ENCODE data around the gene CKAP5. TPM values are rescaled to one million over a fixed set of nuclear protein-coding genes. Genes with fewer than 3 reads are reported as not detected.

CKAP5 gene
- total RNA-seq, 1 donor from 2014 or later, result 151 TPM

DNA sequence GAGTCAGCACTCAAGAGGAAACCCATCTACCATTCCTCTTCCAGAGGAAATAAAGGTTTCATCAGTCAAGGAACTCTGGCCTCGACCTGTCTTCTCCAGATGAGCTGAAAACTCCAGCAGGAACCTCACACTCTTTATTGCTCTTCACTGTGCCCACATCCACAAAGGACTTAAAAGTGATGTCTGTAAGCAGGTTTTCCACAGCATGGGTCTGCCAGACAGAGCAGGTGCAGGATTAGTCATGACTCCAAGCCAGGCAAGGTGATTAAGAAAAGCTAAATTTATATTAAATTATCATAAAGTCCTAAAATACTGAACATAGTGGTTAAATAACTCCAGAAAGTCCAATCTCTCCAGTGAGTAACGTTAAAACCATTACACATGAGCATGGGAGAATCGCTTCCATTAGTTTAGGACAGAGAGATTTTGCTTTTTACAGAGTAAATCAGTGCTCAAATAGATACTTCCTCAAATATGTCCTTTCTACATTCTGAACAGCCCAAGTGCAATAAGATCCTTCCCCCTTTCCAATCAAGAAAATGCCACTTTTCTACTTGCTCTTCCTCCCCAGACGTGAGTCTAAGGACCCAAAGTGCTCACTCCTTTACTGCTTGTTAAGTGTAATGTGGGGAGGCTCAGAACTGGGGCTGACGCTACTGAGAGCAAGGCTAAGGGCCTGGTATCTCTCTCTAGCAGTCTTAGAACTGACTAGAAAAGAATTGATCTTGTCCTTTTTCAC lies 10.7 kb upstream of the CKAP5 start:
- Mint-ChIP-seq H3K27me3 (no peaks in the 10 kb centered on the region), H3K4me3 (ENCODE audit: low read depth) (no peak overlapping the region), H3K4me1 (ENCODE audit: low read depth) (no peaks in the 10 kb centered on the region), H3K36me3 (ENCODE audit: insufficient read depth) (peaks cover 1% of the 10 kb centered on the region), H3K27ac (no peak overlapping the region), H3K9me3 (ENCODE audit: low read depth) (peaks cover 3% of the 10 kb centered on the region)
- DNase-seq (ENCODE audit: low spot score, unreplicated experiment), result no peak
- TF ChIP-seq, protein P1, sequence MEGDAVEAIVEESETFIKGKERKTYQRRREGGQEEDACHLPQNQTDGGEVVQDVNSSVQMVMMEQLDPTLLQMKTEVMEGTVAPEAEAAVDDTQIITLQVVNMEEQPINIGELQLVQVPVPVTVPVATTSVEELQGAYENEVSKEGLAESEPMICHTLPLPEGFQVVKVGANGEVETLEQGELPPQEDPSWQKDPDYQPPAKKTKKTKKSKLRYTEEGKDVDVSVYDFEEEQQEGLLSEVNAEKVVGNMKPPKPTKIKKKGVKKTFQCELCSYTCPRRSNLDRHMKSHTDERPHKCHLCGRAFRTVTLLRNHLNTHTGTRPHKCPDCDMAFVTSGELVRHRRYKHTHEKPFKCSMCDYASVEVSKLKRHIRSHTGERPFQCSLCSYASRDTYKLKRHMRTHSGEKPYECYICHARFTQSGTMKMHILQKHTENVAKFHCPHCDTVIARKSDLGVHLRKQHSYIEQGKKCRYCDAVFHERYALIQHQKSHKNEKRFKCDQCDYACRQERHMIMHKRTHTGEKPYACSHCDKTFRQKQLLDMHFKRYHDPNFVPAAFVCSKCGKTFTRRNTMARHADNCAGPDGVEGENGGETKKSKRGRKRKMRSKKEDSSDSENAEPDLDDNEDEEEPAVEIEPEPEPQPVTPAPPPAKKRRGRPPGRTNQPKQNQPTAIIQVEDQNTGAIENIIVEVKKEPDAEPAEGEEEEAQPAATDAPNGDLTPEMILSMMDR (IDR thresholded peaks at IDR 0.05; ENCODE audit: unreplicated experiment), result no peak

DNA sequence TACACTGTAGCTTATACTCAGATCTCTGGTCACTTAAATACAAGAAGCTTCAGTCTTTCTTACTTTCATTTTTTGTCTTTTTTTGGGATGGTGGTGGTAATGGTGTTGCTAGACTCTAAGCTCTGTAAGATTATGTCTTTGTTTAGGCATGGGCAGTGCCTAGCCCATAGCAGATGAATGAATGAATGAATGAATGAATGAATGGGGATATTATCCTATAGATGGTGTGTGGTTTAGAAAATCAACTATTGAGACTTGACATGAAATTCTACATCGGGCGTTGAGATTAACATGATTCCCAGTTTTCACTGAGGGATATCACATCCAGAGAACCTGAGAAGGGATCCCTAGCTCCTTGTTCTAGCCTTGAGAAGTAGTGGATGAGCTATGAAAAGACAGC lies 9.8 kb upstream of the CKAP5 start:
- TF ChIP-seq, protein P1 (IDR thresholded peaks at IDR 0.05; ENCODE audit: unreplicated experiment), result no peak
- H3K27me3 Mint-ChIP-seq, result no peaks in the 10 kb centered on the region
- H3K27ac Mint-ChIP-seq, result no peak overlapping the region
- H3K4me1 Mint-ChIP-seq (ENCODE audit: low read depth), result no peaks in the 10 kb centered on the region
- no peak overlapping the region for H3K4me3 Mint-ChIP-seq (ENCODE audit: low read depth)
- DNase-seq (ENCODE audit: low spot score, unreplicated experiment), result no peak
- H3K9me3 Mint-ChIP-seq (ENCODE audit: low read depth), result peaks cover 9% of the 10 kb centered on the region
- peaks cover 4% of the 10 kb centered on the region for H3K36me3 Mint-ChIP-seq (ENCODE audit: insufficient read depth)

DNA sequence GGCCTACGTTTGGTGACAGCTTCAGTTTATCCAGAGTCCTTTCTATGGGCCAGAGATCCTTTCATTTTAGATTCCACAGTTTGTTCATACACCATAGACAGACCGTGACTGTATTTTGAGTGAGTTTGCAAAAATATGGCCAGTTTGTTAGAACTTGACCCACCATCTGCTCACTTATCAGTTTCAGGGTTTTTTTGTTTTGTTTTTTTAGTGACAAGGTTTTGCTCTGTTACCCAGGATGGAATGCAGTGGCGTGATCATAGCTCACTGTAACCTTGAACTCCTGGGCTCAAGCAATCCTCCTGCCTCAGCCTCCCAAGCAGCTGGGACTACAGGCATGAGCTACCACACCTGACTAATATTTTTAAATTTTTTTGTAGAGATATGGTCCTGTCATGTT lies 9.1 kb upstream of the CKAP5 start:
- Mint-ChIP-seq H3K4me1 (ENCODE audit: low read depth) (no peaks in the 10 kb centered on the region), H3K36me3 (ENCODE audit: insufficient read depth) (peaks cover 4% of the 10 kb centered on the region), H3K9me3 (ENCODE audit: low read depth) (peaks cover 11% of the 10 kb centered on the region), H3K27me3 (no peaks in the 10 kb centered on the region), H3K27ac (no peak overlapping the region), H3K4me3 (ENCODE audit: low read depth) (no peak overlapping the region)
- TF ChIP-seq, protein P1 (IDR thresholded peaks at IDR 0.05; ENCODE audit: unreplicated experiment), result no peak
- DNase-seq (ENCODE audit: low spot score, unreplicated experiment), result no peak

DNA sequence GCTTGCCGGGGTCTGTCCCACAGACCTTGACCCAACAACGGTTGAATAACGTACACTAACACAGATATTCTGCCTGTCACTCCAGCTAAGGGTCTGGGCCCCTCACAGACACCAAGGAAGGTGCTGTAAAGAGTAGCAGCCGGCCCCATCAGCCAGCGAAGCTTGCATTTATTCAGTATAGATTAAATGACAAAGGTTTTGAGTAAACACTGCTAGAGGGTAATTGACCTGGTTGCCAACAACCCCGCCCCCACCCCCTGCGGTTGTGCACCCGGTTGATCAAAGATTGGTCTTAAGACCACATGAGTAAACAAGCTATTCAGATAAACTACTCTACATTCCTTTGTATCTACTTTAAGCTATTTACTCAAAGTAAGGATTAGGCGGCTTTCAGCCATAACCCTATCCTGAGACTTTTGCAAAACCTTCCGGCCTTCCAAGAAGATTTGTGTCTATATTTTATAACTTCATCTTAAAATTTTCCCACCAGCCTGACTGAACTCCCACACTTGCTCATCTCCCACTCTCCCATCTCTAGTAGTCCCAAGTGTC lies 4.8 kb upstream of the CKAP5 start:
- no peaks in the 10 kb centered on the region for H3K27me3 Mint-ChIP-seq
- peak overlapping the region; percentile 51 for H3K27ac Mint-ChIP-seq
- DNase-seq (ENCODE audit: low spot score, unreplicated experiment), result no peak
- TF ChIP-seq, protein P1 (IDR thresholded peaks at IDR 0.05; ENCODE audit: unreplicated experiment), result no peak
- no peaks in the 10 kb centered on the region for H3K4me1 Mint-ChIP-seq (ENCODE audit: low read depth)
- H3K36me3 Mint-ChIP-seq (ENCODE audit: insufficient read depth), result peaks cover 7% of the 10 kb centered on the region
- peaks cover 22% of the 10 kb centered on the region for H3K9me3 Mint-ChIP-seq (ENCODE audit: low read depth)
- no peak overlapping the region for H3K4me3 Mint-ChIP-seq (ENCODE audit: low read depth)

DNA sequence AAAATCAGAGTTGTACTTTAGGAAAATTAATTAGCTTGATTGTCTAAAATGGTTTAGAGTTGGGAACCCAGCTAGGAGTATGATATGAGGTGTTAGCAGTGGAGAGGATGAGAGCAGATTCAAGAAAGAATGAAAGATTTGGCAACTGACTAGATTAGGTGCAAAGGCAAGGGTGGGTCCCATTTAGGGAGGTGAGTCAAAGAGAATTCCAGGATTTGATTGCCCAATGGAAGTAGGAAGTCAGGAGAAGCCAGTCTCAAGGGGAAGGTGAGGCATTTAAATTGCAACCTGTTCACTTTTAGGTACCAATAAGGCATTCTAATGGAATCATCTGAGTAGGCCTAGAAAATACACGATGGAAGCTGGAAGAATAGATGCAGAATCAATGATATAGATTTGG lies 3.6 kb upstream of the CKAP5 start:
- Mint-ChIP-seq H3K27ac (no peak overlapping the region), H3K9me3 (ENCODE audit: low read depth) (peaks cover 22% of the 10 kb centered on the region), H3K4me1 (ENCODE audit: low read depth) (peaks cover 6% of the 10 kb centered on the region), H3K27me3 (no peaks in the 10 kb centered on the region), H3K4me3 (ENCODE audit: low read depth) (no peak overlapping the region), H3K36me3 (ENCODE audit: insufficient read depth) (peaks cover 7% of the 10 kb centered on the region)
- DNase-seq (ENCODE audit: low spot score, unreplicated experiment), result no peak
- TF ChIP-seq, protein P1 (IDR thresholded peaks at IDR 0.05; ENCODE audit: unreplicated experiment), result no peak

Data from progenitor cell of endocrine pancreas (in vitro differentiated cells).